Measurements from ENCODE around the gene OR1A2. TPM values are rescaled to one million over a fixed set of nuclear protein-coding genes. Genes with fewer than 3 reads are reported as not detected.
"Not testable (repeated sequence)": the region's sequence is repeated elsewhere in the genome, so short reads cannot be mapped to it uniquely, and the experiment has no call there.

The OR1A2 gene
- total RNA-seq, result not detected

GRCh38 chr17:3197219-3197618 is at the start of gene OR1A2:
Gene OR1A2 (plus strand): TSS chr17:3197519. CDS start chr17:3197519, 0 bp downstream.
- no peak for ATAC-seq (replicated peaks in 1 of 2)
- Mint-ChIP-seq H3K4me3 (no peak within 1 kb of the TSS), H3K27ac (no peak within 1 kb of the TSS), H3K4me1 (ENCODE audit: low read depth) (no peaks in the 10 kb centered on the region), H3K36me3 (ENCODE audit: insufficient read depth in 2 of 2) (peaks cover 4 to 7% of the 10 kb centered on the region in 2 donors), H3K9me3 (peaks cover 2 to 6% of the 10 kb centered on the region in 2 donors), H3K27me3 (ENCODE audit: low read depth) (peaks cover 6% of the 10 kb centered on the region)
- no peak for DNase-seq

DNA sequence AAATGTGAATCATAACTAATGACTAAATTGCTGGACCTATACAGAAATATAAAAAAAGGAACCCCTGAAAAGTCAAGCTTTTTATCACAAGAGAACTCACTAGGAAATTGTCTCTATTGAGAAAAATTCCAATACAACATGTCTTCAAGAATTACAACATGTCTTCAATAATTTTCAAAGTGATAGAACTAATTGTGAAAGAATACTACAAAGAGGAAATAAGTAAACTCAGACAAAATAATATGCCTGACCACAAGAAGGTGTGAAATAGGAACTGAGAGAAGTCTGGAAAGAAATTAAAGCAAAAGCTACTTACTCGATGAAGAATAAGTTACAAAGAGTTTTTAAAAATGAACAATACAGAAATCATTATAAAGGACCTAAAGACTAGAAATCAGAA is 40.1 kb upstream of the OR1A2 start:
- no peak for ATAC-seq (replicated peaks in 1 of 2)
- Mint-ChIP-seq H3K36me3 (ENCODE audit: insufficient read depth in 2 of 2) (no peaks in the 10 kb centered on the region), H3K4me3 (no peak overlapping the region), H3K4me1 (ENCODE audit: low read depth) (no peaks in the 10 kb centered on the region), H3K9me3 (no peaks in the 10 kb centered on the region), H3K27me3 (ENCODE audit: low read depth) (peaks cover 15% of the 10 kb centered on the region), H3K27ac (no peak overlapping the region)
- no peak for DNase-seq

GRCh38 chr17:3167574-3167973 is 29.7 kb upstream of the OR1A2 start:
- Mint-ChIP-seq H3K27ac (peak overlapping the region; percentile 34), H3K36me3 (ENCODE audit: insufficient read depth in 2 of 2) (peaks cover 0 to 2% of the 10 kb centered on the region in 2 donors), H3K9me3 (peaks cover 2 to 5% of the 10 kb centered on the region in 2 donors), H3K27me3 (ENCODE audit: low read depth) (no peaks in the 10 kb centered on the region), H3K4me1 (ENCODE audit: low read depth) (peaks cover 9% of the 10 kb centered on the region), H3K4me3 (no peak overlapping the region)
- DNase-seq (no peak), ATAC-seq (replicated peaks in 1 of 2) (no peak)

GRCh38 chr17:3189961-3190360 is 7.4 kb upstream of the OR1A2 start:
- Mint-ChIP-seq H3K4me3 (no peak overlapping the region), H3K9me3 (no peaks in the 10 kb centered on the region), H3K27me3 (ENCODE audit: low read depth) (no peaks in the 10 kb centered on the region), H3K36me3 (ENCODE audit: insufficient read depth in 2 of 2) (no peaks in the 10 kb centered on the region), H3K27ac (no peak overlapping the region), H3K4me1 (ENCODE audit: low read depth) (no peaks in the 10 kb centered on the region)
- DNase-seq (no peak), ATAC-seq (replicated peaks in 1 of 2) (no peak)

GRCh38 chr17:3207367-3207766 is 10.0 kb downstream of the OR1A2 start, which contains the start of gene OR1A1:
Gene OR1A1 (plus strand): TSS chr17:3207667. CDS start chr17:3215621, 7,954 bp downstream.
- DNase-seq, result no peak
- no peak within 1 kb of the TSS for H3K27ac Mint-ChIP-seq
- peaks cover 0 to 3% of the 10 kb centered on the region in 2 donors for H3K36me3 Mint-ChIP-seq (ENCODE audit: insufficient read depth in 2 of 2)
- no peak within 1 kb of the TSS for H3K4me3 Mint-ChIP-seq
- H3K4me1 Mint-ChIP-seq (ENCODE audit: low read depth), result no peaks in the 10 kb centered on the region
- H3K27me3 Mint-ChIP-seq (ENCODE audit: low read depth), result peaks cover 2% of the 10 kb centered on the region
- ATAC-seq (replicated peaks in 1 of 2), result no peak
- H3K9me3 Mint-ChIP-seq, result peaks cover 0 to 6% of the 10 kb centered on the region in 2 donors

DNA sequence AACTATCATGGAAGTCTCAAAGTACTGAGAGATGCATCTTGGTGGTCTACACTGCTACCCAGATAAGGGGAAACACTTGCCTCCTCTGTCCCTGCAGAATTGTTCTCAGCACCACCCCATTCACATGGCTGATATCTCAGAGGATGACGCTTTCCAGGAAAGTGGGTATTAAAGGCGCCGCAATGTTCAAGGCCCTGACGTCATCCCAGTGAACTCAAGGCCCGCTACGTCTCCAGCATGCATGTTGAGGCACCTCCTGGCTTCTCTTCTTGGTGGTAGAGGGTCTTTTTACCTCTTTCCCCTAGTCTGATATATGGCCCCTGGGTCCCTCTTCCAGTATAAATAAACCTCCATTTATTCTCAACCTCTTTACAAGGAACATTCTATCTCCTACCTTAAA is 11.2 kb downstream of the OR1A2 start:
- Mint-ChIP-seq H3K27me3 (ENCODE audit: low read depth) (peaks cover 8% of the 10 kb centered on the region), H3K27ac (no peak overlapping the region), H3K36me3 (ENCODE audit: insufficient read depth in 2 of 2) (peaks cover 0 to 3% of the 10 kb centered on the region in 2 donors), H3K4me1 (ENCODE audit: low read depth) (no peaks in the 10 kb centered on the region), H3K4me3 (no peak overlapping the region), H3K9me3 (peaks cover 0 to 6% of the 10 kb centered on the region in 2 donors)
- ATAC-seq (replicated peaks in 1 of 2) (no peak), DNase-seq (no peak)

- H3K4me1 Mint-ChIP-seq (ENCODE audit: low read depth), result no peaks in the 10 kb centered on the region
- DNase-seq, result no peak
- H3K9me3 Mint-ChIP-seq, result peaks cover 2 to 4% of the 10 kb centered on the region in 2 donors
- no peak overlapping the region for H3K4me3 Mint-ChIP-seq
- no peak overlapping the region for H3K27ac Mint-ChIP-seq
- peaks cover 0 to 3% of the 10 kb centered on the region in 2 donors for H3K36me3 Mint-ChIP-seq (ENCODE audit: insufficient read depth in 2 of 2)
- H3K27me3 Mint-ChIP-seq (ENCODE audit: low read depth), result peaks cover 17% of the 10 kb centered on the region
- ATAC-seq (replicated peaks in 1 of 2), result no peak
Measured at GRCh38 chr17:3213001-3213400, 15.7 kb downstream of the OR1A2 start.

- ATAC-seq (replicated peaks in 1 of 2) (no peak), DNase-seq (no peak)
- Mint-ChIP-seq H3K27me3 (ENCODE audit: low read depth) (peaks cover 17% of the 10 kb centered on the region), H3K36me3 (ENCODE audit: insufficient read depth in 2 of 2) (peaks cover 0 to 3% of the 10 kb centered on the region in 2 donors), H3K4me1 (ENCODE audit: low read depth) (no peaks in the 10 kb centered on the region), H3K27ac (no peak overlapping the region), H3K4me3 (no peak overlapping the region), H3K9me3 (peaks cover 2 to 5% of the 10 kb centered on the region in 2 donors)
Measured at GRCh38 chr17:3213587-3213986, 16.3 kb downstream of the OR1A2 start.

- H3K4me1 Mint-ChIP-seq (ENCODE audit: low read depth); H3K4me3 Mint-ChIP-seq; H3K27me3 Mint-ChIP-seq (ENCODE audit: low read depth); ATAC-seq (replicated peaks in 1 of 2); H3K27ac Mint-ChIP-seq; DNase-seq; H3K36me3 Mint-ChIP-seq (ENCODE audit: insufficient read depth in 2 of 2); H3K9me3 Mint-ChIP-seq: not testable (repeated sequence)
Measured at GRCh38 chr17:3219978-3220377, 22.7 kb downstream of the OR1A2 start.

- H3K4me3 Mint-ChIP-seq, result peak overlapping the region; percentile 46 to 48
- ATAC-seq (replicated peaks in 1 of 2) (no peak), DNase-seq (no peak)
- H3K36me3 Mint-ChIP-seq (ENCODE audit: insufficient read depth in 2 of 2), result peaks cover 0 to 5% of the 10 kb centered on the region in 2 donors
- peaks cover 8% of the 10 kb centered on the region for H3K4me1 Mint-ChIP-seq (ENCODE audit: low read depth)
- H3K9me3 Mint-ChIP-seq, result peaks cover 2 to 5% of the 10 kb centered on the region in 2 donors
- H3K27ac Mint-ChIP-seq, result no peak overlapping the region
- H3K27me3 Mint-ChIP-seq (ENCODE audit: low read depth), result no peaks in the 10 kb centered on the region
Measured at GRCh38 chr17:3221850-3222249, 24.5 kb downstream of the OR1A2 start.

DNA sequence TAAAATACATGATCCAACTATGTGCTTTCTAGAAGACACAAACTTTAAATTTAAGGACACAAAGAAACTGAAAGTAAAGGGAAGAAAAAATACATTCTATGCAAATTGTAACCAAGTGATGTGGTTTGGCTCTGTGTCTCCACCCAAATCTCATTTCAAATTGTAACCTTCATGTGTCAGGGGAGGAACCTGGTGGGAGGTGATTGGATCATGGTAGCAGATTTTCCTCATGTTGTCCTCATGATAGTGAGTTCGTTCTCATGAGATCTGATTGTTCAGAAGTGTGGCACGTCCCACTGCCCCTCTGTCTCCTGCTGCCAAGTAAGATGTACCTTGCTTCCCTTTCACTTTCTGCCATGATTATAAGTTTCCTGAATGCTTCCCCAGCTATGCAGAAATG is 25.2 kb downstream of the OR1A2 start:
- Mint-ChIP-seq H3K4me3 (peak overlapping the region; percentile 46 to 48), H3K9me3 (peaks cover 2 to 5% of the 10 kb centered on the region in 2 donors), H3K27ac (no peak overlapping the region), H3K27me3 (ENCODE audit: low read depth) (no peaks in the 10 kb centered on the region), H3K36me3 (ENCODE audit: insufficient read depth in 2 of 2) (peaks cover 0 to 2% of the 10 kb centered on the region in 2 donors), H3K4me1 (ENCODE audit: low read depth) (peaks cover 8% of the 10 kb centered on the region)
- ATAC-seq (replicated peaks in 1 of 2), result no peak
- no peak for DNase-seq

- H3K4me1 Mint-ChIP-seq (ENCODE audit: low read depth); H3K4me3 Mint-ChIP-seq; H3K36me3 Mint-ChIP-seq (ENCODE audit: insufficient read depth in 2 of 2); H3K9me3 Mint-ChIP-seq; H3K27ac Mint-ChIP-seq; DNase-seq; H3K27me3 Mint-ChIP-seq (ENCODE audit: low read depth); ATAC-seq (replicated peaks in 1 of 2): not testable (repeated sequence)
Measured at GRCh38 chr17:3224721-3225352, 27.5 kb downstream of the OR1A2 start.

GRCh38 chr17:3232300-3232699 is 35.0 kb downstream of the OR1A2 start:
- not testable (repeated sequence) for H3K27ac Mint-ChIP-seq; H3K4me1 Mint-ChIP-seq (ENCODE audit: low read depth); DNase-seq; ATAC-seq (replicated peaks in 1 of 2); H3K27me3 Mint-ChIP-seq (ENCODE audit: low read depth); H3K4me3 Mint-ChIP-seq; H3K36me3 Mint-ChIP-seq (ENCODE audit: insufficient read depth in 2 of 2); H3K9me3 Mint-ChIP-seq

DNA sequence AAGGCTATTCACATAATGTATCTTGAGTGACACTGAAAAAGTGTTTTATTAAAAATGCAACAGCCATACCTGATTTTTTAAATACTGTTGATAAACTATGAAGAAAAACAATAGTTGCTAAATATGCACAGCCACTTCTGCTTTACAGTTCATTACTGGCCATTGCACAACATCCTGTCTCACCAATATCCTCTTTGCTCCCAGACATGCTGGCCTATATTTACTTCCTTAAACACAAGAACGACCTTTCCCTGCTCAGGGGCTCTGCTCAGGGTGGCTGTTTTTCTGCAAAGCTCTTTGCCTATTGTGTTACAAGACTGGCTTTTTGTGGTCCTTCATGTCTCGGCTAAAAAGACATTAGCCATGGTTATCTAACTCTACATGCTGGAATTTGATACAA is 41.4 kb downstream of the OR1A2 start:
- DNase-seq; ATAC-seq (replicated peaks in 1 of 2); H3K36me3 Mint-ChIP-seq (ENCODE audit: insufficient read depth in 2 of 2); H3K9me3 Mint-ChIP-seq; H3K27me3 Mint-ChIP-seq (ENCODE audit: low read depth); H3K4me1 Mint-ChIP-seq (ENCODE audit: low read depth); H3K4me3 Mint-ChIP-seq; H3K27ac Mint-ChIP-seq: not testable (repeated sequence)
